Activated naive CD4-positive, alpha-beta T cell treated with anti-CD3 and anti-CD28 coated beads, Interleukin-2, amount 10 ng/mL, durations not matched to agents 5 hours and 36 hours (primary cell): ENCODE measurements around the gene GYG1. TPM values are rescaled to one million over a fixed set of nuclear protein-coding genes. Genes with fewer than 3 reads are reported as not detected.

ENCODE experiments used
- total RNA-seq, 2 experiments: library from RNA; stranded (reverse); gene quantifications; one replicate each; pipeline ENCODE4 v1.2.3, GENCODE V29; 2021

Gene GYG1
- total RNA-seq = 10 to 100 TPM; 23.4 to 25.2 TPM

DNA sequence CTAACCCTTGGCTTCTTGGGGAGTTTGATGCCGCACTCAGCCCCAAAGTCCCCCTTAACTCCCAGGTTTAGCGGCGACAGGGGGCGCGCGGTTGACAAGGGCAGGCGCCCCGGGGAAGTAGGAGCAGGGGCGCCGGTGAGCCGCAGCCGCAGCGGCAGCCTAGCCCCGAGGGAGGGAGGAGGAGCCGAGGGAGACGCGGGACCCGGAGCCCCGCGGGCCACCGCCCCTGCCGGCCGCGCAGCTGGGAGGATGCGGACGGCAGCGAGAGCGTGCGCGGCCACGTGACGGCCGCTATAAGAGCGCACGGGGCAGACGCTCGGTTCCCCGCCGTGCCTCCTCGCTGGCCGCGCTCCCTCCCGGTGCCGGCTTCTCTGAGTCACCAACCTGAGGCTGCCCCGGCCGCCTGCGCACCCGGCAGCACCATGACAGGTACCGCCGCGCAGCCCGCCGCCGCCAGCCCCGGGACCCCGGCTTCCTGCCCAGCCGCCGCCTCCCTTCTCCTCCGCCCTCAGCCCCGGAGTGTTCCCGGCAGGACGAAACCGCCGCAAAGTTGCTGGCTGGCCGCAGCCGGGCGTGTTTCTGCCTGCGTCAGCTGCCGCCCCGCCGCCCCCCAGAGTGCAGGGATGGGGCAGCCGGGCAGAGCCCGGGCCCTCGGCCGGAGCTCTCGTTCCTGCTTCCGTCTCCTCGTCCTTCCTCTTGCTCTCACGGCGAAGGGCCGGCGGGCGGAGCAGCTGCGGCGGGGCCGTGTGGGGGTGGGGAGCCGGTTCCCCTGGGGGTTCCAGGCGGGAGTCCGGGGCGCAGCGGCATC is at the start of gene GYG1:
Gene GYG1 (plus strand): TSS at position 322 of the 808 bp plus-strand sequence. CDS start 101 bp downstream, at position 423.

Other genes starting within 250 kb of the GYG1 start
- gene CPB1, start 163.7 kb upstream of the GYG1 start, total RNA-seq = not detected
- not detected for gene CPA3, start 126.2 kb upstream of the GYG1 start, total RNA-seq
- gene HLTF, start 95.0 kb downstream of the GYG1 start, total RNA-seq = 10 to 100 TPM; 17.9 to 18.5 TPM
- gene HPS3, start 138.1 kb downstream of the GYG1 start, total RNA-seq = 10 to 100 TPM; 21.4 to 22.5 TPM
- gene CP, start 230.3 kb downstream of the GYG1 start, total RNA-seq = not detected